Stimulated activated CD8-positive, alpha-beta memory T cell treated with anti-CD3 and anti-CD28 coated beads, Interleukin-15, amount 100 ng/mL, for 24 hours (primary cell): ENCODE data around the gene APBA3.

Source experiments
- DNase-seq: peaks from one replicate; pipeline ENCODE4 v3.0.0-alpha.2; 2020; ENCODE audit warnings: low read depth

APBA3 gene, protein sequence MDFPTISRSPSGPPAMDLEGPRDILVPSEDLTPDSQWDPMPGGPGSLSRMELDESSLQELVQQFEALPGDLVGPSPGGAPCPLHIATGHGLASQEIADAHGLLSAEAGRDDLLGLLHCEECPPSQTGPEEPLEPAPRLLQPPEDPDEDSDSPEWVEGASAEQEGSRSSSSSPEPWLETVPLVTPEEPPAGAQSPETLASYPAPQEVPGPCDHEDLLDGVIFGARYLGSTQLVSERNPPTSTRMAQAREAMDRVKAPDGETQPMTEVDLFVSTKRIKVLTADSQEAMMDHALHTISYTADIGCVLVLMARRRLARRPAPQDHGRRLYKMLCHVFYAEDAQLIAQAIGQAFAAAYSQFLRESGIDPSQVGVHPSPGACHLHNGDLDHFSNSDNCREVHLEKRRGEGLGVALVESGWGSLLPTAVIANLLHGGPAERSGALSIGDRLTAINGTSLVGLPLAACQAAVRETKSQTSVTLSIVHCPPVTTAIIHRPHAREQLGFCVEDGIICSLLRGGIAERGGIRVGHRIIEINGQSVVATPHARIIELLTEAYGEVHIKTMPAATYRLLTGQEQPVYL

DNA sequence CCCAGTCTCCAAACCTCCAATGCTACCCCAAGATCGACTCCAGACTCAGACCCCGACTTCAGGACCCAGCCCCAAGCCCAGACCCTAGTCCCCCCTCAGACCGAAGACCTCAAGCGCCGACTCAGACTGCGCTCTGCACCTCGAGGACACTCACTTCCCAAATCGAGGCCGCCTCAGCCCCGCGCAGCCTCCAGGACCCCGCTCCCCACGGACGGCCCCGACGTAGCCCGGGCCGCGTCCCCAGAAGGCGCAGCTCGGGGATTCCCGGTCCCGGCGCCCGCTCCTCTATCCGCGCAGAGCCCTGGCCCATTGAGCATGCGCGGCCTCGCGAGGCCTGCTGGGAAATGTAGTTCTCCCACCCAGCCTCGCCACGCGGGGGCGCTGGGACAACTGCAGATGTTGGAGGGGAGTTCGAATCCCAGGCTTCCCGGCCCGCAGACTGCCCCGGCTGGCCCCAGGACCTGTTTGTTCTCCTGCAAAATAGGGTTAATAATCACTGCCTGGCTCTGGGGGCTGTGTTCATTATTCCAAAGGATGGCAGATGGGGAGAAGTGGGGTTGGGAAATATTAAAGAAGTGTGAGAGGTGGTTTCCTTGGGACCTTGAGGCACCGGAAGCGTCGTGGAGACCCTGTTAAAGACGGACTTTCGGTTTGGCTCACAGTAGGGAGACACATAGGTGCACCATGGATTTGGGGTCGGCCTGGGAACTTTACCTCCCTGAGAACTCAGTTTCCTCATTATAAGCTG lies at the start of gene APBA3:
APBA3 (minus strand) TSS at position 311 of the 748 bp plus-strand sequence. CDS start 1,428 bp downstream, outside the sequence.
- DNase-seq: peak; percentile 99

DNA sequence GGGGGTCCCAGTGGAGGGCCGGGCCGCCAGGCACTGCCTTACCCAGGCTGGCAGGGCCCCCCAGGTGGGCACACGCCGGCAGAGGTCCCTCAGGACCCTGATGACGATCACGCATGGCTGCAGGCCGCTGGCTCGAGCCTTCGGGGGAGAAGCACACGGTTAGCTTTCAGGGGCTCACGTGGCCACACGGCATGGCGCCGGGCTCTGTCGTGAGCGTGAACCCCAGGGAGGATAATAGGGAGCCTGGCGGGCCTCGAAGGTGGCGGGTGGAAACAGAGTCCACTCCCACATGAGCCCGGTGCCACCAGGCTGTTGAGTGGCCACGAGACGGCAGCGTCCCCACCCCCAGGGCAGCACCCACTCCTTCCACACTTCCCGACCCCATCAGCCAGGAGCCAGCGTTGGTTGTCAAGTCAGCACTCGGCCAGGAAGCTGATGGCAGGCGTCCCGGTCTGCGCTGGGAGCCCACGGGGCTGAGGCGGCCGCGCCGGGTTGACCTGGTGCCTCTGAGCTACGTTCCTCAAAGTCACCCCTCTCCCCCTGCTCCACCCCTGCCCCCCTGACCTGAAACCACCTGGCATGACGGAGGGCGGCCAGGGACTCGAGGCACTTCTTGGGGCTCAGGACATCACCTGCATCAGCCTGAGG lies 49.3 kb upstream of the APBA3 start:
- no peak for DNase-seq

GRCh38 chr19:3809881-3810707 lies 48.6 kb upstream of the APBA3 start:
- no peak for DNase-seq

- no peak for DNase-seq
These were observed 47.1 kb upstream of the APBA3 start for GRCh38 chr19:3808420-3809143.

DNA sequence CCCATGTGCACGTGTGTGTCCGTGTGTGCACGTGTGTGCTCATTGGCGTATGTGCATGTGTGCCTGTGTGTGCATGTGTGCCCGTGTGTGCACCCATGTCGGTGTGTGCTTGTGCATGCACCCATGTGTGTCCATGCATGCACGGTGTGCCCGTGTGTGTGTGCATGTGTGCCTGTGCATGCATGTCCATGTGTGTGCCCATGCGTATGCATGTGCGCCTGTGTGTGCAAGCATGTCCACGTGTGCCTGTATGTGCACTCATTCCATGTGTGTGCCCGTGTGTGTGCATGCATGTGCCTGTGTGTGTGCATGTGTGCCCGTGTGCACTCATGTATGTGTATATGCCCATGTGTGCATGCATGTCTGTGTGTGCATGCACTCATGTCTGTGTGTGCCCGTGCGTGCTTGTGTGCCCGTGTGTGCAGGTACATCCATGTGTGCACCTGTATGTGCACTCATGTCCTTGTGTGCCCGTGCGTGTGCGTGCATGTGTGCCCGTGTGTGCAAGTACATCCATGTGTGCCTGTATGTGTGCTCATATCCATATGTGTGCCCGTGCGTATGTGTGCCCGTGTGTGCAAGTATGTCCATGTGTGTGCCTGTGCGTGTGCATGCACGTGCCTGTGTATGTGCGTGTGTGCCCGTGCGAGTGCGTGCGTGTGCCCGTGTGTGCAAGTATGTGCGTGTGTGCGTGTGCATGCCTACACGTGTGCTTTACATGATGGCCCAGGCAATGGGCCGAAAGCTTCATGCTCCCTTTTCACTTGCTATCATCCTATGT lies 46.3 kb upstream of the APBA3 start:
- DNase-seq: no peak

DNA sequence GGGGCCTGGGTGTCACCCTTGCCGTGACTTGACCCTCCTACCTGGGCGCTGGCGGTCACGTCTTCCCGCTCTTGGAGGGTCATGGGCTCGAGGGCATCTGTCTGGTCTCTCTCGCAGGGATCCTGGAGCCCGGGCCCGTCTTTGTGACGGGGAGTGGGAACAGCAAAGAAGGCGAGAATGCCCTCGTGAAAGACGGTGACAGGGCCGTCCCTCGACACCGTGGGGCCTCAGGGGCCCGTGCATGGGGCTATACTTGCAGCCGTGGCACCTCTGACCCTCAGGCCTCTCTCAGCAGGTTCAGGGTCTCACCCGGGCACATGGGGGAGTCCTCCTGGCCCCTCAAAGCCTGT lies 45.6 kb upstream of the APBA3 start:
- no peak for DNase-seq

DNA sequence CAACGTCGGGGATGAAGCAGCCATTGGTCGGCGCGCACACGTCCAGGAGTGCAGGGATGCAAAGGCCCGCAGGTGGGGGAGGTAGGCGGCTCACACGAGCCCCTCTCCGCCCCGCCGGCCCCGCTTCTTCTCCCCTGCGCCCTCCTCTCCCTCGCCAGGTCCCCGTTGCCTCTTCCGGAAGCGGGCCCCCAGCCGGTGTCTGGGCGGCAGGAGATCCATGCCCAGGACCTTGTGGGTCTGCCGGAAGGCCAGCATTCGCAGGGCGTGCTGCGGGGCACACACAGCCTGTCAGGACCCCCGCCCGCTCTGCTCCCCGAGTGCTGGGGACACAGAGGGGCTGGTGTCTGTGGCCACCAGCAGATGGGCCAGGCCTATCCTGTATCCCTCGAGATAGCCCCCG lies 44.4 kb upstream of the APBA3 start:
- DNase-seq: no peak

- no peak for DNase-seq
These were observed 42.9 kb upstream of the APBA3 start for GRCh38 chr19:3804429-3804828.

GRCh38 chr19:3803986-3804385 lies 42.5 kb upstream of the APBA3 start:
- no peak for DNase-seq

DNA sequence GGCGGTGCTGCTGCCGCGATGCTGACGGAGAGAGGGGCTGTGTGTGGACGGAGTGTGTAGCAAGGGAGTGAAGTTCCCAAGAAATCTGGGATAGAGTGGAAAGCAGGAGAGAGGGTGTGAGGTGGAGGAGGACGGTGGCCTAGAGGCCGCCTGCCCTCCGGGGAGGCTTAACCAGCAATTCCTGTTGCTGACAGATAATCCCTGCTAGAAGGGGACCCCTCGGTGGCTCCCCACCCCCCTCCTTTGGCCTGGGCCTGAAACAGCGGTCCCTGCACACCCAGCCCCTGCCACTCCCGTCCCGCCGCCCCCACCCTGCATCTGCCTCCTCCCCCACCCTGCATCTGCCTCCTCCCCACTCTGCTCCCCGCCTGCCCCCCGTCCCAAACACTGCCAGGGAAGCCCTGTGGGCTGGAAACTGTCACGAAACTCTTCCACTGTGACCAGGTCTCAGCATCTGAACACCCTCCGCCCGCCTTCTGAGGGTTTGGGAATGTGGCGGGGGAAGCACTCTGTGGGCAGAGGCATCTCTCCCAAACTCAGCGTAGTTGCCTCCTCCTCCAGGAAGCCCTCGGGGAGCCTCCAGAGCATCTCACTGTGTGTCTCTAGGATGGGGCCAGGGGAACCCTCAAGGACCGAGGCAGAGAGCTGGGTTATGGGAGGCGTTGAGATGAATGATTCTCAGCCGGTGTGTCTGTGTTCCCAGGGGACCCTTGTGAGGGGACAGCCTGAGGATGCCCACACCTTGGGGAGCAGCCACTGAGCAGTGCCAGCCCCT lies 41.8 kb upstream of the APBA3 start:
- DNase-seq: no peak

DNA sequence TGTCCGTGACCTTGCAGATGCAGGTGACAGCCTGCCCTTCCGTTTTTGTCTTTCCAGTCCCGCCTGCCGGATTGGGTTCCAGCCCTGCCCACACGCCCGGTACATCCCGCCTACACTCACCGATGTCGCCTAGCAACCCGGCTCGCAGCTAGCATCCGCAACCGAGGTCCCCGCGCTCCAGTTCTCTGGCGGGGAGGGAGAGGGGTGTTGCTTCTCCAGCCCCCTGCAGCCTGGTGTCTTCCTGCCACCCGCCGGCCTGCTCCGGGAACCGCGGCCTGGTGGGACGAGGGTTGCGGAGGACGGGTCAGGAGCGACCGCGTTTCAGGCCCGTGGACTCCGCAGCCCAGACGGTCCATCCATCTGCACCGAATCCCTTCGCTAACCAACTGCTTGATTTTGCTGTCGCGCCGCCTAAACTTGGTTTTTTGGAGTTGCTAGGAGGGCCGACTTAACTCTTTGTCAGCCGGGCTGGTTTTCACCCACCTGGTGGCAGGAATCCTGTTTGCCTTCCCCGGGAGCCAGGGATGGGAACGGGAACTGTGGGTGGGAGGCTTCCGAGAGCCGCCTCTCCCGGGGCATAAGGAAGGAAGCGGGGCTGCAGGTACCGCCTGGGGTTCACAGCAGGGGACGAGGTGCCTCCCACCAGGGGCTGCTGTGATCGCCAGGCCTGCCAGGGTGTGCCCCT lies 40.1 kb upstream of the APBA3 start:
- DNase-seq: no peak

GRCh38 chr19:3800996-3801395 lies 39.5 kb upstream of the APBA3 start:
- DNase-seq: no peak

DNA sequence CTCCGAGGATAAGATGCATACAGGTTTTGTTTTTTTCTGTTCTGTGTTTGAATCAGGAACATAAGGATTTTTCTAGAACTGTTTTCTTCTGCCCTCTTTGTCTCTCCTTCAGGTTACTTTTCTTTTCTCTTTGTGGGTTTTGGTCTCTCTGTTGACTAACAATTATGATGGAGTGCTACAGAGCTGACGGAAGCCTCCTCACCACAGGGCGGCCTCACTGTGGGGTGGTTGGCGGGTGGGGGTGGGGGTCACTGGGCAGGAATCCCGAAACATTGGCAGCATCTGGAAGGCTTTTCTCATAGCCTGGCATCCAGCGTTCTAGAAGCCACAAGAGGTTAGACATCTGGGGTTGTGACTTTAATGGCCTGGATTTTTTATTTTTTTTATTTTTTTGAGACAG lies 36.6 kb upstream of the APBA3 start:
- no peak for DNase-seq

GRCh38 chr19:3796358-3796757 lies 34.9 kb upstream of the APBA3 start:
- DNase-seq: no peak

GRCh38 chr19:3793799-3794198 lies 32.3 kb upstream of the APBA3 start:
- DNase-seq: no peak

- DNase-seq: no peak
These were observed 30.6 kb upstream of the APBA3 start for GRCh38 chr19:3792114-3792513.

GRCh38 chr19:3790941-3791340 lies 29.4 kb upstream of the APBA3 start:
- no peak for DNase-seq

DNA sequence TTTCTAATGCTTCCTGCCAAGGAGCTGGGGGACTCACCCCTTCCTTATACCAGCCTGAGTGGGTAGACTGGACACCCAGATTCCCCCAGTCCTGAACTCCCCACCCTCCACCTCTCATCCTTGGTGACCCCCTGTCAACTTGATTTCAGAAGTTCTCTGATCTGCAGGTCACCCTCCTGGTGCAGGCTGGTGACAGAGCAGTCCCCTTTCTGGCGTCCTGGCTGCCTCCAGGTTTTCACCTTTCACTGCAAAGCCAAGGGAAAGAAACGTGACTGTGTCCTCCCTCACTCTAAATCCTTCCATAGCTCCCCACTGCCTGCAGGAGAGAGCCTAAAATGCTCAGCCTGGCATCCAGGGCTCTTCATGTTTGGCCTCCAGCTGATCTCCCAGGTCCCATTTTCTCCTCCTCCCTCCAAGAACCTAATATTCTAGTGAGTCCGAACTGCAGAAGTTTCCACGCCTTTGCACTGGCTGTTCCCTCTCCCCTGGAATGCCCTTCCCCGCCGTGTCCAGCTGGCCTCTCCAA lies 28.8 kb upstream of the APBA3 start:
- DNase-seq: no peak
